Measurements from ENCODE around the gene CFAP74. TPM values are rescaled to one million over a fixed set of nuclear protein-coding genes. Genes with fewer than 3 reads are reported as not detected.
A peak's percentile ranks its signal among the peaks of the same experiment; 100 is the strongest.

Gene CFAP74
- total and polyA plus RNA-seq, 2 of the 13 experiments (the other 11 are each of a cell fraction or from before 2014, with no cell fraction given), result 0.27 to 0.62 TPM

- TF ChIP-seq, protein P1, sequence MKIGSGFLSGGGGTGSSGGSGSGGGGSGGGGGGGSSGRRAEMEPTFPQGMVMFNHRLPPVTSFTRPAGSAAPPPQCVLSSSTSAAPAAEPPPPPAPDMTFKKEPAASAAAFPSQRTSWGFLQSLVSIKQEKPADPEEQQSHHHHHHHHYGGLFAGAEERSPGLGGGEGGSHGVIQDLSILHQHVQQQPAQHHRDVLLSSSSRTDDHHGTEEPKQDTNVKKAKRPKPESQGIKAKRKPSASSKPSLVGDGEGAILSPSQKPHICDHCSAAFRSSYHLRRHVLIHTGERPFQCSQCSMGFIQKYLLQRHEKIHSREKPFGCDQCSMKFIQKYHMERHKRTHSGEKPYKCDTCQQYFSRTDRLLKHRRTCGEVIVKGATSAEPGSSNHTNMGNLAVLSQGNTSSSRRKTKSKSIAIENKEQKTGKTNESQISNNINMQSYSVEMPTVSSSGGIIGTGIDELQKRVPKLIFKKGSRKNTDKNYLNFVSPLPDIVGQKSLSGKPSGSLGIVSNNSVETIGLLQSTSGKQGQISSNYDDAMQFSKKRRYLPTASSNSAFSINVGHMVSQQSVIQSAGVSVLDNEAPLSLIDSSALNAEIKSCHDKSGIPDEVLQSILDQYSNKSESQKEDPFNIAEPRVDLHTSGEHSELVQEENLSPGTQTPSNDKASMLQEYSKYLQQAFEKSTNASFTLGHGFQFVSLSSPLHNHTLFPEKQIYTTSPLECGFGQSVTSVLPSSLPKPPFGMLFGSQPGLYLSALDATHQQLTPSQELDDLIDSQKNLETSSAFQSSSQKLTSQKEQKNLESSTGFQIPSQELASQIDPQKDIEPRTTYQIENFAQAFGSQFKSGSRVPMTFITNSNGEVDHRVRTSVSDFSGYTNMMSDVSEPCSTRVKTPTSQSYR (CRISPR knock-in tag; IDR thresholded peaks at IDR 0.05; ENCODE audit: borderline replicate concordance), result no peak
- no peak for TF ChIP-seq FOXC1 (CRISPR knock-in tag; IDR thresholded peaks at IDR 0.05; ENCODE audit: borderline replicate concordance)
- TF ChIP-seq RBM22 (optimal IDR thresholded peaks at IDR 0.05; ENCODE audit: low read length), result no peak
- no peak for TF ChIP-seq ZNF12 (CRISPR knock-in tag; IDR thresholded peaks at IDR 0.05)
- no peak for TF ChIP-seq NAIF1 (CRISPR knock-in tag; IDR thresholded peaks at IDR 0.05; ENCODE audit: borderline replicate concordance)
- TF ChIP-seq RARG (CRISPR knock-in tag; IDR thresholded peaks at IDR 0.05; ENCODE audit: low read depth), result no peak
Measured at GRCh38 chr1:1957533-1957961, 46.0 kb downstream of the CFAP74 start (continued).

DNA sequence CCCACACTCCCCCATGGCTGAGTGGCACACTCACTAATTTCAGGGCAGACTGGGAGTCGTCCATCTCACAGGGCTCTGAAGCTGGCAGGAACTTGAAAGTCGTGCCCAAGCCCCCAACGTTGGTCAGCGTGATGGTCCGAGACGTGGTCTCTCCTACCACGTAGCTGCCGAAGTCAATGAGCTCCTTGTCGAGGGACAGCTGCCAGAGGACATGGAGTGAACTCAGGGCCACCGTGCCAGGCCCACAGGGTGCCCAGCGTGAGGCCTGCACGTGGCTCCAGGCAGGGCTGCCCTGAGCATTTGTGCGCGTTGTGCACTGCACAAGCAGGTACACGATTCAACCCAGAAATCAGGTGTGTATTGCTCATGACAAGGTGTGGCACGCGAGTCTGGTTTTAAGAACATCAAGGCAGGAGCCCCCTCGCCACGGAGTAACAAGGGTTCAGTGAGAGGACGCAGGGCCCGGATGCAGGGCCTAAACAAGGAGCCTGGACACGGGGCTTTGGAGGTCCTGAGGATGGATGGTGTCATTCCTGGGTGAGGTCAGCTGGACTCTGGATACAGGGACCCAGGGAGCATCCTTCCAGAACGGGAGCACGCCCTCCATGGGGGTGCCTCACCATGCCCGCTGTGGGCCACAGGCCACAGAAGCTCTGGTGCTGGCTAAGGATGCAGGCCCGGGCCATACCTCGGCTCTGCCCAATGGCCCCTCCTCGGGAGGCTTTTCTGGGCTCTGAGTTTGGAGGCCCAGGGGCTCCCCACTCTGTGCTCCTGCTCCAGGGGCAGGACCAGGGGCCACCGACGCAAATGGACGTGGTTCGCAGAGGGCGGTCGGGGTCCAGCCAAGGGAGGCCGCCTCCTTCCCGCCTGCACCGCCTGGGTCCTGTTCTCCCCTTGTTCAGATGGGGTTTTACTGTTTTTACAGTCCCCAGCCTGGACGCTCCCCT, 46.7 kb downstream of the CFAP74 start:
- whole genome bisulfite sequencing (ENCODE audit: low lambda C conversion rate), result 72% methylated on average over 15 of the region's 38 CpGs
- Histone ChIP-seq H2AFZ (ENCODE audit: low read length) (no peak overlapping the region), H3K9ac (ENCODE audit: insufficient read depth, low read depth, low read length) (no peak overlapping the region), H3K27me3 (ENCODE audit: control insufficient read depth in 1 of 2, insufficient read depth in 2 of 2, low read length in 2 of 2) (peaks cover 0 to 36% of the 10 kb centered on the region in 2 experiments; a peak in 3 of 5 replicates), H3K9me3 (ENCODE audit: low read length) (no peaks in the 10 kb centered on the region), H3K79me2 (ENCODE audit: insufficient read depth, low read length) (no peaks in the 10 kb centered on the region), H3K4me3 (replicated peaks in 1 of 3; ENCODE audit: insufficient read depth in 1 of 3, low read depth in 2 of 3, low read length in 3 of 3) (no peak overlapping the region), H3K36me3 (replicated peaks in 1 of 2; ENCODE audit: control insufficient read depth in 1 of 2, insufficient read depth in 2 of 2, low read length in 2 of 2) (no peaks in the 10 kb centered on the region), H3K27ac (ENCODE audit: extremely low read length, insufficient read depth, low read length) (no peak overlapping the region), H4K20me1 (ENCODE audit: insufficient read depth, low read length) (no peaks in the 10 kb centered on the region), H3K4me1 (ENCODE audit: insufficient read depth, low read length) (peaks cover 78% of the 10 kb centered on the region), H3K4me2 (ENCODE audit: low read depth, low read length) (no peak overlapping the region)
- no peak for ATAC-seq
- CTCF ChIA-PET (ENCODE audit: low intra/inter-chr PET ratio, low total read pairs), result no interaction called here
- in situ Hi-C loops (cut with HindIII; ENCODE audit: extremely low pct_ligation_motif_present, low pct_unique_long_range_greater_than_20kb), result no loop called here
- DNase-seq (ENCODE audit: low spot score), result no peak
- no TSS peak for BruUV-seq (replicated peaks)
- POLR2A ChIA-PET, result interaction anchor here (1.4 kb wide), 1 partner anchor 10 kb away, joined by 5 read pairs; no protein-coding TSS in a partner anchor
- intact Hi-C loops (cut with micrococcal nuclease; ENCODE audit: unreplicated experiment), result no loop called here
- no peak for FAIRE-seq
- TF ChIP-seq AGO2 (optimal IDR thresholded peaks at IDR 0.05; ENCODE audit: low read depth, low read length) (peak; percentile 25), ZNF280B (CRISPR knock-in tag; IDR thresholded peaks at IDR 0.05; ENCODE audit: borderline replicate concordance) (no peak), ZBTB10 (CRISPR knock-in tag; IDR thresholded peaks at IDR 0.05; ENCODE audit: borderline replicate concordance) (no peak)
- TF ChIP-seq, protein P2, sequence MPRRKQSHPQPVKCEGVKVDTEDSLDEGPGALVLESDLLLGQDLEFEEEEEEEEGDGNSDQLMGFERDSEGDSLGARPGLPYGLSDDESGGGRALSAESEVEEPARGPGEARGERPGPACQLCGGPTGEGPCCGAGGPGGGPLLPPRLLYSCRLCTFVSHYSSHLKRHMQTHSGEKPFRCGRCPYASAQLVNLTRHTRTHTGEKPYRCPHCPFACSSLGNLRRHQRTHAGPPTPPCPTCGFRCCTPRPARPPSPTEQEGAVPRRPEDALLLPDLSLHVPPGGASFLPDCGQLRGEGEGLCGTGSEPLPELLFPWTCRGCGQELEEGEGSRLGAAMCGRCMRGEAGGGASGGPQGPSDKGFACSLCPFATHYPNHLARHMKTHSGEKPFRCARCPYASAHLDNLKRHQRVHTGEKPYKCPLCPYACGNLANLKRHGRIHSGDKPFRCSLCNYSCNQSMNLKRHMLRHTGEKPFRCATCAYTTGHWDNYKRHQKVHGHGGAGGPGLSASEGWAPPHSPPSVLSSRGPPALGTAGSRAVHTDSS (CRISPR knock-in tag; conservative IDR thresholded peaks at IDR 0.05), result no peak

Measured in HepG2 (cell line).